ENCODE measurements around the gene SVOP.
A peak's percentile ranks its signal among the peaks of the same experiment; 100 is the strongest.

The SVOP gene

DNA sequence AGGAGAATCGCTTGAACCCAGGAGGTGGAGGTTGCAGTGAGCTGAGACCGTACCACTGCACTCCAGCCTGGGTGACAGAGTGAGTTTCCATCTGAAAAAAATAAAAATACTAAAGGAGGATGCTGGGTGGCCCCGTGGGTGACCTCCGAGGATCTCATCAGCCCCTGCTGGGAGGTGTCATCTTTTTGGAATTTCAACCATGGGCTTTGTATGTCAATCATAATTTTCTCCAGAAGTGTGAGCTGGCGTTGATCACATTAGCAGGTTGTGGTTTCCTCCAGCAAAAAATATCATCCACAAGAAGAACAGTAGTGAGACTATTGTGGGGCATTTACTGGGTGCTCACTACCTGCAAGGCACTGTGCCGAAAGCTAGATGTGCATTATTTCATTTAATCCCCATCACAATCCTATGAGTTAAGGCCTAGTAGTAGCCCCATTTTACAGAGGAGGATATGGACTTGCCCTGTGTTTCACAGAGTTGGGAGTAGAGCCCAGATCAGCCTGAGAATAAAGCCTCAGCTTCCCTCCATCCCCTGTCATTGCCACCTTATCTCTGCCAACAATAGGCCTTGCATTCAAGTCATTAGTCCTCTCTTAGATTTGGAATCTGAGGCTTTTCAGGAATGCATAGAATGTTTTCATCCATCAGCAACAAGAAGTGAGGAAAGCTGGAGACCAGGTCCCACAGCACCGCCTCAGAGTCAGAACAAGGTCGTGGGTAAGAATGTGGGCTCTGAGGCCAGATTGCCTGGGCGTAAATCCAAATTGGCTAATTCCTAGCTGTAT is 39.8 kb downstream of the SVOP start:
- no peak for DNase-seq (ENCODE audit: low read depth in 2 of 2)

DNA sequence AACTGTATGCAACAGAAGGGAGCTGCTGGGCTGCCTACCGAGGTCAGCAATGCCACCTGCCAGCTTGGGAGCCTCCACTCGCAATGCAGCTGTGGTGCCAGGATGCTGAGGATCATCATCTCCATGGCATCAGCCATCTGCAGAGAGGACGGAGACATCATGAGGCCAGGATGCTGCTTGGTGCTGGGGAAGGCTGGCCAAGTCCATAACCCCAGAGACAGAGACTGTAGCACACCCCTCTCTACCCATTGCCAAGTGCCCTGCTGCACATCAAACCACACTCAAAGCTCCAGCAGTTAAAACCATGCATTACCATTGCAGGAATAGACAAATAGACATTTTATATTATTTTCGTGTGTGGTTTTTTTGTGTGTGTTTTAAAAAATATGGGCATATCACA is 43.5 kb downstream of the SVOP start:
- DNase-seq (ENCODE audit: low read depth in 2 of 2) = no peak

DNA sequence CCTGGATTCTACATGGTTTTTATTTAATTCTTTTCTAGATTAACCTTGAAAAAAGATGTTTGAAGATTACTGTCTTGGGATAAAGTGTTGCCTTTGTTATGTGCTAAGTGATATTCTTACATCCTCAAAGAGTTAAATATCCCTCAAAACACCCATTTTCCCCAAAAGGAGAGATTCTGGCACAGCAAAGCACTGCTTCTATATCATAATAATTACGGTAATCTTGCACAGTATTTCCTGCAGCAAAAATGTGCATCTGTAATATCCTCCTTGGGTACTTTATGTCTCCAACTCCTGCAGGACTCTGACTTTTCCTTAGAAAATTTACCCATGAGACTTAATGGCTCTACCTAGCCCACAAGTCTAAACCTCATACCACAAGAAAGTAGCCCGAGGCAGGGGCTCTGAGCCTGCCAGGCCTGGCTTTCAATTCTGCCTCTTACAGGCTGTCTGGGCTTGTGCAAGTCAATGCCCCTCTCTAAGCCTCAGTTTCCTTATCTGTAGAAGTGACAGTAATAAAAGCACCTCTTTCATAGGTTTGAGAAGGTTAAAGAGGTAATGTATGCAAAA is 45.8 kb downstream of the SVOP start:
- no peak for DNase-seq (ENCODE audit: low read depth in 2 of 2)

DNA sequence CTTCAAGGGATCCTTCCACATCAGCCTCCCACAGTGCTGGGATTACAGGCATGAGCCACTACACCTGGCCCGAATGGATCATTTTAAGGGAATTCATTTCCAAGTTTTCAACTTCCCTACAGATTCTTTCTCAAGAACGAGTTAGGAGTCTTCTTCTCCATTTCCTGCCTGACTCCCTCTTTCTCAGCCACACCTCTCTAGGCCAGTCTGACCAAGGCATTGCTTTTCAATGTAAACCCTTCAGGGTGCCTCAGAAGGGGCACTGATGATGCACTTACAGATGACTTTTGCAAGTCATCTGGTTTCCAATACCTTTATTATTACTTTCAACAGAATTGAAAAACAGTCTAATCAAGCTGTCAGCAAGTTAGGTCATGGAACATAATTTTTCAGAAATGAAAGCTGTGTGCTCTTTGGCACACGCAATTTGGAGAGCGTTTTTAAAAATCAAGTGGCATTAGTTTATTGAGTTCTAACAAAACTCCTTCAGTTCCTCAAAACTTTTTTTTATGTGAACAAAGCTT is 47.2 kb downstream of the SVOP start:
- DNase-seq (ENCODE audit: low read depth in 2 of 2) = no peak

DNA sequence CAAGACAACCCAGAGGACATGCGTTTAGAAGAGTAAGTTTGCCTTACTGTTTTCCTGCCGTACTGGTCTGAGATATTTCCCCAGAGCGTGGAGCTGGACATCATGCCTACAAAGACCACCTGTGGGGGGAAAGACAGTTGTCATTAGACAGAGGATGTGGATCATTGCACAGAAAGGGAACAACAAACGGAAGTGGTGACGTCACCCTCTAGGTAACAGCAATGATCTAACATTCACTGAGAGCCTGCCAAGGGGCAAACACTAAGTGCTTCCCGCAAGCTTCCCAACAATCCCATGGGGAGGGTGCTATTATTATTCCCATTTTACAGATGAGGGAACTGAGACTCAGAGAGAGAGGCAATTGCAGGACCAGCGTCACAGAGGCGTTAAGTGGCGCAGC is 48.5 kb downstream of the SVOP start:
- no peak for DNase-seq (ENCODE audit: low read depth in 2 of 2)

DNA sequence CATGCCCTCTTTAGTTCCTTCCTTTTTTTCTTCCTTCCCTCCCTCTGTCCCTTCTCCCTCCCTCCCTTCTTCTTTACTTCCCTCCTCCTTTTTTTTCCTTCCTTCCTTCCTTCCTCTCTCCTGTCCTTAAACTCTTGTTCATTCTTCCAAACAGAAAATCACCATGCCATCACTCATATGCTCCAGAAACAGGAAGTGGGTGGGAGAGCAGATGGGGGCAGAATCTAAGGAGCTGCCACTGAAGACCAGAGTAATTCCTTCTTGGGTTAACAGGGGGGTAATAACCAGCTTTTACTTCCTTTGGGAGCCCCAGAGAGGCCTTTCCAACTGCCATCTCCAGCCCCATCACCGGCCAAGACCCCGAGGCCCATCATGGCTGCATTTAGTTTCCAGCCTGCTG is 51.2 kb downstream of the SVOP start:
- no peak for DNase-seq (ENCODE audit: low read depth in 2 of 2)

DNA sequence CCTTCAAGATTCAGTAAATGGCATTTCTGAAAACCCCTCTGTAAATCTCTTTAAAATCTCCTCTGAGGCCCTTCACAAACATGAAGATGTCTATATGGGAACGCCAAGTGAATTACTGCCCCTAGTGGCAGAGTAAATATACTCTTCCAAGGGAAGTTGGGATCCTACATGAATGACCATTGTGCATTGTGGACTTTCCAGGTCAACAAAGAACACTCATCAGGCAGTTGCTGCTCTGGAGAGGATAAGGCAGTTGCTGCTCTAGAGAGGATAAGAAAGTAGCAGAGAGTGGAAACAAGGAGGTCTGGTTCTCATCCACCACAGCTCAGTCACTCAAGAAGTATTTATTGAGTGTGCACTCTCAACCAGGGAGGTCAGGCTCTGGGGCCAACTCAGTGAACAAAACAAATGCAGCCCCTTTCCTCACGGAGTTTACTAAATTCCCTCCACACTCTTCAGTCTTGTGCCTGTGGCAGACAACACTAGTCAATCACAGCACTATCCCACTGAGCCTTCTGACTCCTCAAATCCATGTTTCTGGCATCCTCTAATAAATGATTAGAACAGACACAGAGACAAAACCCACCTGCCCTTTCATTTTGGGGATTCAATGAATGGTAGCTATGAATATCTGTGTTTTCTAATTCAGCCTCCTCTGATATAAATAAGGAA is 52.9 kb downstream of the SVOP start:
- no peak for DNase-seq (ENCODE audit: low read depth in 2 of 2)

DNA sequence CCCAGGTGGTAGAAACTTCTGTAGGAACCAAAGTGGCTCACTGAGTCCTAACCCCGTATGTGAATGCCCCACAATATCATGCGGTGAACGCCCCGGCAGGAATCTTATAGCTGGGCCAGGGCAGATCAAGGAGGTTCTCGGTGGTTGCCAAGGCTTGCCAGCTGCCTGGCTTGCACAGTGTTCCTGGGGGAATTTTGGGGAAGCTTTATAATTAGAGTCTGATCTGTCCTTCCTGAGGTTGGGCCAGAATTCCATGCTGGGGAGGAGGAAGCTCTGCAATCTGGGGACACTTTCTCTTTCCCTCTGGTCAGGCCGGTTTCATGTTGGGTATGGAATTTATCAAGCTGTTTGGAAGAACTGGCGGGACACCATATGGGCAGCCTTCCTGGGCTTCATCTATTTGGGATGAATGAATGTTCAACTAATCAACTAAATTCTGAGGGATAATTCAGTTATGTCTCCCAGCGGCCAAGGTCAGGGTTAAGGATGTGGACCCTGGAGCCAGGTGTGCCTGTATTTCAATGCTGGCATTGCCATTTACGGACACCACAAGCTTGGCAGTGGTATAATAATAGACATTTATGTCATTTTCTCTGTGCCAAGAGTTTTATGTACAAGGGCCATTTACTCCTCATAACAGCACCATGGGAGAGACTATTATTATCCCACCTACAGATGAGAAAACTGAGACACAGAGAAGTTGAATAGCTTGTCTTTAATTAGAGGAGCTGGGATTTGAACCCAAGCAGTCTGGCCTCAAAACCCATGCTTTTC is 54.3 kb downstream of the SVOP start:
- DNase-seq (ENCODE audit: low read depth in 2 of 2) = no peak

DNA sequence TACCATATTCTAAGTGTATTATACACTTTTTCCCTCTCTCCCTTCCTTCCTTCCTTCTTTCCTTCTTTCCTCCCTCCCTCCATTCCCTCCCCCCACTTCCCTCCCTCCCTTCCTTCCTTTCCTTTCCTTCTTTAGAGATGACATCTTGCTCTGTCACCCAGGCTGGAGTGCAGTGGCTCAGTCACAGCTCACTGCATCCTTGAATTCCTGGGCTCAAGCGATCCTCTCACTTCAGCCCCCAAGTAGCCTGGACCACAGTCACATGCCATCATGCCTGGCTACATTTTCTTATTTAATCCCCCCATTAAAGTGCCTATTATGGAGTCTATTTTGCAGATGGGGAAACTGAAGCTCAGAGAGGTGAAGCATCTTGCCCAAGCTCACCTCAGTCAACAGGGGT is 55.0 kb downstream of the SVOP start:
- no peak for DNase-seq (ENCODE audit: low read depth in 2 of 2)

DNA sequence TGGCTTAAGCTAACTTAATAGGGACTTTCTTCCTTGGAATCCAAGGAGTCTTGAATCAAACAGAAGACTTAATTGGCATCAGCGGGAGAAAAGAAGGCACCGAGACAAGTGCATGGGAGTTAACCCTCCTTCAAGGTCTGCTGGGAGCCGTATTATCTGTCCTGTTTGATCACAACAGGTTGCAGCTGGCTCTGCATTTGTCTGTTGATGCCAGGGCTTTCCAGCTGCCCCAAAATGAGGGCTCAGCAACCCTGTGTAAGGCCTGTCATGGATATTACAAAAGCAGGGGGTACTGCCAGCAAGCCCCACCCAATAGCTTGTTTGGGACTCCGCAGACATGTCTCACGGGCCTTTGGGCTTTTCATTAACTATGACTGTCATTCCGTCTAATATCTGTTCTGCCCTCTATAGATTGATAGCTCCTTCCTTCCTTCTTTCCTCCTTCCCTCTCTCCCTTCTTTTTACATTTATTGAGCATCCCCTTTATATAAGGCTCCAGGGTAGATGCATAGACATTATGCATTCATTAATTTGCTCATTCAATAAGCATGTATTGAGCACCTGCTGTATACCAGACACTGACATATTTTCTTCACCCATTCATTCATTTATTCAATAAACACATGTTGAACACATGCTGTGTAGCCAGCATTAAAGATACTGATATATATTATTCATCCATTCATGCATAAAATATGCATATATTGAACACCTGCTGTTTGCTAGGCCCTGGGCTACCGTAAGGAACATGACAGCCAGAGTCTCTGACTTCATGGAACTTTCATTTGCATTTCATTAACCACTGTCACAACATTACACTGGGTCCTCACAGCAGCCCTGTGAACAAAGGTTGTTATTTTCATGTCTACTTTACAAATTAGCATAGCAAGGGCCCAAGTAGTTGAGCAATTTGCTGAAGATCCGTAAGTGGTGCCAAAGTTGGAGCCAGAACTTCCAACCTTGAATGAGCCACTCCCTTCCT is 56.2 kb downstream of the SVOP start:
- DNase-seq (ENCODE audit: low read depth in 2 of 2) = no peak

DNA sequence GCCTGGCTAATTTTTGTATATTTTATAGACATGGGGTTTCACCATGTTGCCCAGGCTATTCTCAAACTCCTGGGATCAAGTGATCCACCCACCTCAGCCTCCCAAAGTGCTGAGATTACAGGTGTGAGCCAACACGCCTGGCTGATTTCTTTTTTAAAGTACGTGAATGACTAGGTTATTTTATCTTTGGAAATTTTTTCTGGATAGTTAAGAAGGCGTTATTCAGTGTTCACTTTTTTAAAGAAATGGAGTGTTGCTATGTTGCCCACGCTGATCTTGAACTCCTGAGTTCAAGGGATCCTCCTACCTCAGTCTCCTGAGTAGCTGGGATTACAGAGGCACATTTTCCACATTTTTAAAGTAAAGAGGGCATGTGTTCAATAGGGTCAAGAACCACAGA is 58.6 kb downstream of the SVOP start:
- DNase-seq (ENCODE audit: low read depth in 2 of 2) = no peak

DNA sequence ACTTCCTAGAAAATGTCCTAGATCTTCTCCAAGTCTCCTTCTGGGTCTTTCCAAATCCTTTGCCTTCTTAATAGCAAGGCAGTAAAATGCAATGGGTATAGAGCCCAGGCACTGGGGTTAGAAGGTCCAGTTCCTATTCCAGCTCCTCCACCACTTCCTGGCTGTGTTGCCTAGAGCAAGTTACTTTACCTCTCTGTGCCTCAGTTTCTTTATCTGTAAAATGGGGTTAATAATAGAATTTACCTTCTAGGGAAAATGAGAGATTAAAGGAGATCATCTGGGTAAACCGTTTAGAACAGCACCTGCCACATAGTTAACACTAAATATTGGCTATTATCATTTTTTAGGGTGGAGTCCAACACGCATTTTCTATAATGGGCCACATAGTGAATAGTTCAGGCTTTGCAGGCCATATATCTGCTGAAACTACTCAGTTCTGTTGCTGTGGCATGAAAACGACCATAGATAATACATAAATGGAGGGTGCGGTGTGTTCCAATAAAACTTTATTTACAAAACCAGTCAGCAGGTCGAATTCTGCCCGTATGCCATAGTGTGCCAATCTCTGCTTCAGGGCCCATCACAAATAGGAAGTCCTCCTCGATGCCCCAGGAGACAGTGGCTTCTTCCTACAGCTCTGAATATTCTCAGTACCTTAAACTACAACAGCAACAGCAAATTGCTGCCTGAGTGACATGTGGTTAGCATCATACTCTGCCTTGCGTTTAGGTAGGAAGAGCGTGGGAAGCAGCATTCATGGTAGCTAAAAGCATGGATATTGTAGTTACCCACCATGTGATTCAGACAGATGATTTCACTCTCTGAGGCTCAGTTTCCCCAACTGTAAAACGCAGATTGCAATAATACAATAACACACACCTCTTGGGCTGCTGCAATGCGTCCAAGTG is 60.9 kb downstream of the SVOP start:
- DNase-seq (ENCODE audit: low read depth in 2 of 2) = no peak

DNA sequence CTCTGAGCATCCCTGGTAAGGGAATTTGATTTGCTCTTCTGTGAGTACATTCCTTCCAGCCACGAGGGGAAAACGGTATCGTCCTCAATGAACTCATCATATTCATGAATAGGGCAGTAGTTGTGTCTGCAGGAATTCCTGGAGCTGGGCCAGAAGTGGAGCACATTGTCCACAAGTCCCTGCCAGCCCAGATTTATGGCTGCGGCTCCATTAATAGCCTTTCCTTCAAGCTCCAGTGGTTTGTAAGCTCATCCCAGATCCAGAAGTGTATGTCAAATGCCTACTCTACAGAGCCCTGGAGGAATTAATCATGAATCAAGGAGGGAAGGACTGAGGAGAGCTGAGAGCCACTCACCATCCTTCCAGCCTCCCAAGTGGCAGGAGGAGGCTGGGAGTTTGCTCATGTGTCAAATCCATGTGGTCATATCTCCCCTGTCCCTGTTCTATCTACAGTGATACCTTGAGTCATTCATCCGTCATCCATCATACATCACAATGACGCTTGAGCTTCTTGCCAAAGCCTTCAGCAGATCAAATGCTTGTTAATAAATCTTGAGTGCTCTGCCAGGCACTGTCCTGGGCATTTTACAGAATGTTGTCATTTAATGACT is 65.5 kb downstream of the SVOP start:
- DNase-seq (ENCODE audit: low read depth in 2 of 2) = no peak

DNA sequence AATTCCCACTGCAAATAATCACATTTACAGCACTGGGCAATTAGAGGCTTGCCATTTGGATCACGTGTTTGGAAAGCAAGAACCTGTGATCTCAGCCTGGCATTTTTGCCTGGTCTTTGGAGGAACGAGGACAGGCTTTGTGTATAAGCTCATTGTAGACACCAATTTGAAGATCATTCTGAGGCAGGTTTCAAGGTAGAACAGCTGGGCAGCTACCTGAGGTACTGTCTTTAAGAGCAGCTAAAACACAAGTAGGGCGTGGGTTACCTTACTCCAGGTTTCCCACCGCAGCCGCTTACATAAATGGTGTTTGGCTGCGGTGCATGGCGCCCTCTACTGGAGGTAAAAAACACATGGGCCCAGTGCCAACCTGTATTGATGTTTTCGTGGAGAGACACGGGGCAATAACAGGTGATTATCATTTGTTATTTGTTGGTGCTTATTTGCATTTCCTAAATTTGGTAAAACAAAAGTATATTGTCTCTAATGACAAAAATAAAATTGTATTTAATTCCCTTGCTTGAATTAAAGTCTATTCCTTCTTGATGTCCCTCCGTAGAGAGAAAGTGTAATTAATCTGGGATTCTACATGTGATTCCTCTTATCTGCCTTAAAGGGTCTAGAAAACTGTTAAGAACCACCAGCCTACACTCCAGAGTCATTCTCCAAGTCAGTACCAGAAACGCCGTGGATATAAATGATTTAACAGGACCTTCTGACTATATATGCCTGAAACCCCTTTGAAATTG is 69.7 kb downstream of the SVOP start:
- peak; percentile 34 to 49 for DNase-seq (ENCODE audit: low read depth in 2 of 2)

DNA sequence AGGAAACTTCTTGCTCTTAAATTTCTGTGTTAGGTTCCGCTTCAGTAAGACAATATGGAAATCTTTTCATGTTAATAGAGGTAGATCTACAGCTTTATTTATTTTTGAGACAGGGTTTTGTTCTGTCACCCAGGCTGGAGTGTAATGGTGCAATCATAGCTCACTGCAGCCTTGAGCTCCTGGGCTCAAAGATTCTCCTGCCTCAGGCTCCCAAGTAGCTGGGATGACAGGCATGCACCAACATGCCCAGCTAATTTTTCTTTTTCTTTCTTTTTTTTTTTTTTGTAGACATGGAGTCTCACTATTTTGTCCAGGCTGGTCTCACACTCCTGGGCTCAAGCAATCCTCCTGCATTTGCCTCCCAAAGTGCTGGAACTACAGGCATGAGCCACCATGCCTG is 70.9 kb downstream of the SVOP start:
- no peak for DNase-seq (ENCODE audit: low read depth in 2 of 2)

DNA sequence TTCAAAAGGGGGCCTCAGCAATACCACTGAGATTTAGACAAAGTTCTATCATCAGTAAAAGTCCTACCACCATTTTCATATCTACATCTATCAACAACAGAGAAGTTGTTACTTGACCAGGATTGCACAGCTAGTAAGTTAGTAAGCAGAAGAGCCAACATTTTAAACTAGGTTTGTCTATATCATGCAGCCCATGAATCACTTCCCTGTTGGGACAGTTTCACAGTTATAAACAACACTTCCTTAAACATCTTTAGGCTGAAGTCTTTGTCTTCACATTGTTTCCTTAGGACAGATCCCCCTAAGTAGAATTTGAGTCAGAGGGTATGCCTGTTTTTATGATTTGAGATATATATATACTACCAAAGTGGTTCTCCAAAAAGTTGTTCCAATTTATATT is 72.5 kb downstream of the SVOP start:
- no peak for DNase-seq (ENCODE audit: low read depth in 2 of 2)

DNA sequence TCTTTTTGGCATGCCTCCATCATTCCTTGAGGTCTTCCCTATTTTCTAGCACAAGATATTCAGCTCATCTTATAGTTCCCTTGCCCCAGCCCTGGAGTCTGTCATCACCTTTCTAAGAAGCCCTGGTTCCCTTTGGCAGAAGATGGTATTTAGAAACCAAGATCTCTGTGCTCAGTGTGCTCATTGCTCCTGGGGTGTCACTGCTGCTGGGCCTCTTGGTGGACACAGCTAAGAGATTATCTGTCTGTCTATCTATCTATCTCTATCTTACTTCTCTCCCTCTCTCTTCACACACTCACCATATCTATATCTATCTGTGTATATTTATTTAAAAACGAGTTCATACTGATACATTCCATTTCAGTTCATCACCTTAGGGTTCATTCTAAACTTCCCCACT is 73.8 kb downstream of the SVOP start:
- no peak for DNase-seq (ENCODE audit: low read depth in 2 of 2)

DNA sequence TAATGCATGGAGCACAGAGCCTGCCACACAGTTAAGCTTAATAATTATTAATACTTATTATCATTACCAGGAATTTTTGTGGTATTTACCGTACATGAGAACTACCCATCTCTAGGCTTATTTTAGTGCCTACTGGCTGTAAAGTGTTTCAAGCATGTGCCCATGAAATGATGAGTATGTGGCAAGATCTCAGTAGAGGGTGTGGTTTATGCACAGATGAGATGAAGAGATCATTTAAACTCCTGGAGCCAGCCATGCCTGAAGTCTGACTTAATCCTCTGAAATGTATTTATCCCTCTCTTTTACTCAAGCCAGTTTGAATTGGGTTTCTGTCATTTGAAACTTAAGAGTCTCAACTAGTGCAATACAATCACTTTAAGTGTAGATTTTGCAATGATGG is 80.7 kb downstream of the SVOP start:
- no peak for DNase-seq (ENCODE audit: low read depth in 2 of 2)

DNA sequence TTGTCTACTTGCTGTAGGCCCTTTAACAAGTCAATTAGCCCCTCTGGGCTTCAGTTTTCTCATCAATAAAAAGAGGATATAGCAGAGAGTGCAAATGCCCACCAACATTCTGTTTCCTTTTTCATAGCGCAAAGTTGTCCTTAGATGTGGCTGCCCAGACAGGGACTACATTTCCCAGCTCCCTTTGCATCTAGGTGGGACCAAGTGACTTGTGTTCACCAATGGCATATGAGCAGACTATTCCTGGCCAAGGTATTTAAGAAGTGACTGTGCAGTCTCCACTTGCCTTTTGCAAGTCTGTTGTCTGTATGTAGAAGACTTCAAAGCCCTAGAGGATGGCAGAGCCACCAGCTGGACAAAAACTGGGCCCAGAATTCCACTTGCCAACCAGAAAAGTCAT is 81.3 kb downstream of the SVOP start:
- no peak for DNase-seq (ENCODE audit: low read depth in 2 of 2)
